ENCODE results near the gene MRRF. TPM values are rescaled to one million over a fixed set of nuclear protein-coding genes. Genes with fewer than 3 reads are reported as not detected.

MRRF gene
- total RNA-seq, 2 donors from 2014 or later: 44.9 to 65.7 TPM

DNA sequence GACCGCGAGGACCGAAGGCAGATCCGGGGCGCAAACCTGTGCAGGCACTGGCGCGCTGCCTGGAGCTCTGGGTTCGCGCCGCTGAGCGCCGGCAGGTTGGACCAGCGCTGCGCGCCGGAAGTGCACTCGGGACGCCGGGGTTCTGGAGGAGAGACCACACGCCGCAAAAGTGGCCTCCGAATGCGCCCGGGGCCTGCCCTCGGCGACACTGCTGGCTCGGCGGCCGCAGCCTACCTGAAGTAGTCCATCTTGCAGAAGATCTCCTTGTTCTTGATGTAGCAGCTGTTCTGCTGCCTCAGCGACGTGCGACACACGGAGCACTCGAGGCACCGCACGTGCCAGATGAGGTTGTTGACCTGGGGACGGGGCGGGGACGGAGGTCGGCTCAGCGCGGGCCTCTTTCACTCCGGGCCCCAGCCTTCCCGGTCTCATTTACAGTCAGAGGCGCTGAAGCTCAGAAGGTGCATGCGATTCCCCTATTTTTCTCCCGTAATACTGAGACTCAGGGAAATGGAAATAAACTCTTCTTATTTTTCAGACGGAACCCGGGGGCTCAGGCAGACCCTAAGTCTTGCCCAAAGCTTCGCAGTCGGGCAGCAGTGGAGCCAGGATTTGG, 38.4 kb upstream of the MRRF start:
- DNase-seq (ENCODE audit: low spot score in 2 of 2) (peak in 1 of 2 donors; percentile 14), ATAC-seq (no peak)
- no peaks in the 10 kb centered on the region for H3K9me3 Mint-ChIP-seq
- no peaks in the 10 kb centered on the region for H3K36me3 Mint-ChIP-seq
- H3K27ac Mint-ChIP-seq: no peak overlapping the region

DNA sequence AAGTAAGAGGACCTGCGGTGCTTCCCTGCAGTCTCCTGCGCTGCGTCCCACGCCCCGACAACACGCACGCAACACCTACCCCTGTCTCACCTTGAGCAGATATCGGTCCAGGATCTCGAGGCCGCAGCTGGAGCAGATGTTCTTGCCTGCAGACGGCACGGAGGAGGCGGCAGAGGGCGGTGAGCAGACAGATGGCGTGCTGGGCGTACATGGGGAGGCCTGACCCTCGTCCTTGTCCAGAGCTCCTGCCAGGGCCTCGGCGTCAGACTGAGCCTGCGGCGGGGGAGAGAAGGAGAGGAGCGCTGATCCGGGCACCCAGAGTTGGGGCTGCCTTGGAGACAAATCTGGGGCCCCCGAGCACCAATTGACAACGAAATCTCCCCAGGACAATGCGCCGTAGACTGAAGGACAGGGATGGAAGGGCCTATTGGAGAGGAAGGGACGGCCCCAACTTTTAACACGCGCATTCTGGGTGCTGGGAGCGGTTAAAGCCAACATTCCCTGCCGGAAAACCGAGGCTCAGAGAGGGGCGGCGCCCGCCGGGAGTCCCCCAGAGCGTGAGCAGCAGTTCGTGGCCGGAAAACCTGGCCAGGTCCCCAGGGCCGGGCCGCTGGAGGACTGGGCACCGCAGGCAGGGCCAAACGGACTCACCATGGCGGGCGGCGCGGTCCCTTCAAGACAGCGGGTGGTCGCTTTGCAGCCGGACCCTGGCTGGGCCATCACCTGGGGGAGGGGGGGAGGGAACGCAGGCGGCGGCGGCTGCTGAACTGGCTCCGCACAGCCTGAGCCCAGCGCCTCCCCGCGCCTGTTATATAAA, 37.7 kb upstream of the MRRF start:
- H3K9me3 Mint-ChIP-seq: no peaks in the 10 kb centered on the region
- DNase-seq (ENCODE audit: low spot score in 2 of 2) (peak in 1 of 2 donors; percentile 47), ATAC-seq (no peak)
- no peak overlapping the region for H3K27ac Mint-ChIP-seq
- H3K36me3 Mint-ChIP-seq: no peaks in the 10 kb centered on the region

DNA sequence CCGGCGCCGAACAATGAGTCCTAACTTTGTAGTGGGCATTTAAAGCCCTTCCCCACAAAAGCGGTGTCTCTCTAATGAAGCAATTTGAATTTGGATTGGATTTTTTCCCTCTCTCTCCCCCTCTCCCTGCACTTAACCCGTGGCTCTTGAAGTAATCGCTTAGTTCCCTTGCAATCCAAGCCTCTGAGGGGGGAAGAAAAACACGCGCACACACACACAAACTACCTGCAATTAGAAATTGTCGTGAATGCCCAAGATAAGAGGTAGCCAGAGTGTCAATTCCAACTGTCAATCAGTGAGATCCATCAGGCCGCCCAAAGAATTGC, 37.1 kb upstream of the MRRF start:
- no peaks in the 10 kb centered on the region for H3K36me3 Mint-ChIP-seq
- no peak for DNase-seq (ENCODE audit: low spot score in 2 of 2)
- no peak overlapping the region for H3K27ac Mint-ChIP-seq
- no peaks in the 10 kb centered on the region for H3K9me3 Mint-ChIP-seq
- ATAC-seq: no peak

DNA sequence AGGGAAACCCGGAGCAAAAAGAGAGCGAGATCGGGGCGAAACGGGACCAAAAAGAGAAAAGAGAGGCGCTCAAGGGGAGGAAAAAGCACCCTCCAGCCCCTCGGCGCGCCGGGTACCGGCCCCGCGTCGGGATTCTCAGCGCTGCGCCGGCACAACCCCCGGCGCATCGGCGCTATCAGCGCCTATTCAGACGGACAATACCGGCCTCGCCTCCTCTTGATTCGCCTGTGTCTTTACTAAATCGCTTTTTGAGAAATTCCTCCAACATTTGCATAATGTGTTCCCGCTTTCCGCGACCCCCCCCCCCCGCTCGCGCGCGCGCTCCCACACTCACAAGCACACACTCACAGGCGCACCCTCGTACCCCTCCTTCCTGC, 36.5 kb upstream of the MRRF start:
- no peak overlapping the region for H3K27ac Mint-ChIP-seq
- DNase-seq (ENCODE audit: low spot score in 2 of 2): peak in 1 of 2 donors; percentile 31
- peak in 1 of 2 donors; percentile 27 for ATAC-seq

DNA sequence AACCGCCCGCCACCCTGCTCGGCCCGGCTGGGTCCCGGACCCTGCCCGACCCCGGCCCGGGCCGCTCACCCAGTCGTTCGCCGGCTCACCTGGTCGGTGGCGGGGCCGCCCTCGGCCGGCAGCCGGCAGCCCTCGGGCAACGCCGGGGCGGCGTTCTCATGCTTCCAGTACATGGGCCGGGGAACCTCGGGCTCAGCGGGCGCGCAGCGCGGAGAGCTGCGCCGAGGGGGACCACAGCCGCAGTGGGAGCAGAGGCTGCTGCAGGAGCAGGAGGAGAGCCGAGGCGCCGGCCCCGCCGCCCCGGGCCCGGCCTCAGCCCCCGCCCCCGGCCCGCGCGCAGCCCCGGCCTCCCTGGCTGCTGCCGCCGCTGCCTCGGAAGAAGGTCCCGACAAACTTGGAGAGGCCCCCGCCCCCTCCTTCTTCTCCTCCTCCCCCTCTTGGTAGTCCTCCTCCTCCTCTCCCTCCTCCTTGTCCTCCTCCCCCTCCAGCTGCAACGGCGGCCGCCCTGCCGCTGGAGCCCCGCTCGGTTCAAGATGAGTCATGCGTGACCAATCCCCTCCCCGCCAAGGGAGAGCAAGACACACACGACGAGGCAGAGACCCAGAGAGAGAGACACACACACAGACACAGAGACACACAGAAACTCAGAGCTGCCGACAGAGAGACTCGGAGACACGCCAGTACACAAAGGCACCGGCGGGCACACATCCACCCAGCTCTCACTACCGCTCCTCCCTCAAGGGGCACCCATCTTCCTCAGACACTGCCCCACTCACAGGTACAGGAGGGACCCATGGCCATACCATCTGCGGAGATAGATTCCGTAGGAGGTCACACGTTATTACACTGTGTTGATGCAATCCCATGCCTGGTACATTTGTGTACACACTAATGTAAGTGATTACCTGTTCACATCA, 35.9 kb upstream of the MRRF start, which contains the start of gene LHX6:
LHX6 (minus strand) TSS at position 390 of the 917 bp plus-strand sequence; CDS start at position 173, 217 bp downstream.
- Mint-ChIP-seq H3K36me3 (no peaks in the 10 kb centered on the region), H3K9me3 (no peaks in the 10 kb centered on the region), H3K27ac (no peak within 1 kb of the TSS)
- peak in 1 of 2 donors; percentile 45 for ATAC-seq
- DNase-seq (ENCODE audit: low spot score in 2 of 2): peak in 1 of 2 donors; percentile 46

More for the DNA sequence above, 36.5 kb upstream of the MRRF start:
- H3K9me3 Mint-ChIP-seq: no peaks in the 10 kb centered on the region
- no peaks in the 10 kb centered on the region for H3K36me3 Mint-ChIP-seq

DNA sequence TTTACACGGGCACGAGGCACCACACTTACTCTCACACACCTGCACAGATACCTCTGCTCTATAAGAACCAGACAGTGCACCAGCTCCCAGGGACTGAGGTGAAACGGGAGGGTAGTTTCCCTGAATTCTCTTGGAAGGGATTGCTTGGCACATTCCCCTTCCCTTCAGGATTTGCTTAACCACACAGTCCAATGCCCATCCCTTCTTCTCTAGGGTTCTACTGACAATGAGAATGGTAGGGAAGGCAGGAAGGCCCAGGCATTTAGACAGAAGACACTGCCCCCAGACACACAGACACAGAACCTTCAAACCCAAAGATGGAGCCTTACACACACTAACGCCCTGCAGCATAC, 35.2 kb upstream of the MRRF start:
- ATAC-seq (no peak), DNase-seq (ENCODE audit: low spot score in 2 of 2) (no peak)
- H3K36me3 Mint-ChIP-seq: no peaks in the 10 kb centered on the region
- H3K9me3 Mint-ChIP-seq: no peaks in the 10 kb centered on the region
- H3K27ac Mint-ChIP-seq: no peak overlapping the region

DNA sequence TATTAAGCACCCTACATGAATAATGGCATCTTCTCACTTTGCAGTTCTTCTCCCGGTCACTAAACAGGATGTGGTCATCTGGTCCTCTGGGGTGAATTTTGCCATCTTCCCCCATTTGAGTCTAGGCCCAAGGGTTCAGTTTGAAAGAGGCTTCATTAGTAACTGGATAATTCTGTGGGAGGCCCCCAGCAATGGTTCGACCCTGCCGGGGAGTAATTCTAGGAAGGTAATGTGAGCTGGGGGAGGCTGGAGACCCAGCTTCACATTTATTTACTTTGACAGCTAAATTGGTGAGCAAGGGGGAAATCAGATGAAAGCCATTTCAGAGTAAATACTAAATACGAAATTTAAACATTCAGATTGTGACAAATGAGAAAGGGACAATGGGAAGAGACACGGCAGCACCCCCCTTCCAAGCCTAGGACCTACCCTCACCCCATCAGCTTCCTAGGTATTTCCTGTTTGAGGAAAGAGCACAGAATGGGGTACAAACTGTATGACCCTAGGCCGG, 31.8 kb upstream of the MRRF start:
- H3K36me3 Mint-ChIP-seq: no peaks in the 10 kb centered on the region
- no peak for ATAC-seq
- H3K9me3 Mint-ChIP-seq: no peaks in the 10 kb centered on the region
- H3K27ac Mint-ChIP-seq: no peak overlapping the region
- no peak for DNase-seq (ENCODE audit: low spot score in 2 of 2)

DNA sequence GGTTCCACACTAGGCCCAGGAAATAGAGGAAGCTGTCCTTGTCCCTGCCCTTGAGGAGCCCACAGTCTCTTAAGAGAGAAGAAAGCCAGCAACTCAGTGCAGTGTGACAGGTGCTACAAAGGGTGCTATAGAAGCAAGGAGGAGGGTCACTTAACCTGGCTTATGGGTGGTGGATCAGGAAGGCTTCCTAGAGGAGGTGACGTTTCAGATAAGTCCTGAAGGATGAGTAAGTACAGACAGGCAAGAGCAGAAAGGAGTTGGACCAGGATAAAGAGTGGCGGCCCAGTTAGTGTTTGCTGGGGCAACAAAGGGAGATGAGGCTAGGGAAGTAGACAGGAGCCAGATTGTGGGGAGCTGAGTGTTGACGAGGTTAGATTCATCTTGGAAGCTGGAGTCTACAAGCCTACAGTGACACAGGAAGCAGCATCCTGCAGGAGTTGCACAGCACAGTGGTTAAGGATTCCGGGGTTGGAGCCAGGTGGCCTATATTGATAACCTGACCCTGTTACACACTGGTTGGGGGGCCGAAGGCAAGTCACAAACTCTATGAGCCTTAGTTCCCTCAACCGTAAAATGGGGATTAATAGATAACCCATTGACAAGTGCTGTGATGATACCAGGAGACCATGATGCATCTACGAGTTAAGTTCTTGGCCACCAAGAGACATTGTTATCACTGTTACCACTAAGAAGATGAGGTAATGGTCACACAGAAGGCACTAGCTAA, 30.5 kb upstream of the MRRF start:
- DNase-seq (ENCODE audit: low spot score in 2 of 2): no peak
- Mint-ChIP-seq H3K36me3 (no peaks in the 10 kb centered on the region), H3K9me3 (no peaks in the 10 kb centered on the region), H3K27ac (no peak overlapping the region)
- ATAC-seq: no peak

DNA sequence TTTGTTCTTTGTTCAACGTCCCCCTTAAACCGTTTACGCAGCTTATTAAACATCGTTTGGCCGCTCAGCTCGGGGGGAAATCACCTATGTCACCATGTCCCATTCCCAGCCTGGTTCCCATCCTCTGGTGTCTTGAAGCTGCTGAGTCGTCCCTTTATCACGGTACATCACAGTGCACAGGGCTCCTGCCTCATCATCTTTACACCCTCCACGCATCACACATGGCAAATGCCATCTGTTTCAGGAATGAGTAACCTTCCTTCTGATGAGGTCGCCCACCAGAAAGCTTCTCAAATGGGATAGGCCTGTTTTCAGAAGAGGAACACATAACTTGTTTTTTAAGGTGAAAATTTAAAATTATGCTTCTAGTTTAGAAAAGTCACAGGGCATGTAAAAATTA, 28.0 kb upstream of the MRRF start:
- H3K9me3 Mint-ChIP-seq: no peaks in the 10 kb centered on the region
- DNase-seq (ENCODE audit: low spot score in 2 of 2): no peak
- H3K36me3 Mint-ChIP-seq: peaks cover 0 to 4% of the 10 kb centered on the region in 2 donors
- no peak for ATAC-seq
- H3K27ac Mint-ChIP-seq: no peak overlapping the region

DNA sequence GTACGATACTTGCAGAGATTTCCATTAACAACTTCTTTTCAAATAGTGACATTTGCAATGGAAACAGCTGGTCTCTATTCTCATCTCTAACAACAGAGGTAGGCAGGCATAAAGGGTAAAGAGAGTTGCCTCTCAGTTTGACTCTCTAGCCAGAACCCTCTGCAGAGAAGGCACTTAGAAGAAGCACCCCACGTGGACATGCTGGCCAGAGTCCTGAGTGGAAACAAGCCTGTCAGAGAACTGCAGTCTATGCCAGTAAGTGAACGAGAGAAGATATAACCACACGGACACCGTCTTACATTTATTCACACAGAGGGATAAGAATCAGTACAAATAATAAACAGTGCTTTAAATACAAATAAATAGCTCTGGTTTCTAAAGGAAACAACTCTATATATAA, 25.0 kb upstream of the MRRF start:
- Mint-ChIP-seq H3K27ac (no peak overlapping the region), H3K9me3 (no peaks in the 10 kb centered on the region), H3K36me3 (peaks cover 4 to 8% of the 10 kb centered on the region in 2 donors)
- ATAC-seq: no peak
- no peak for DNase-seq (ENCODE audit: low spot score in 2 of 2)

DNA sequence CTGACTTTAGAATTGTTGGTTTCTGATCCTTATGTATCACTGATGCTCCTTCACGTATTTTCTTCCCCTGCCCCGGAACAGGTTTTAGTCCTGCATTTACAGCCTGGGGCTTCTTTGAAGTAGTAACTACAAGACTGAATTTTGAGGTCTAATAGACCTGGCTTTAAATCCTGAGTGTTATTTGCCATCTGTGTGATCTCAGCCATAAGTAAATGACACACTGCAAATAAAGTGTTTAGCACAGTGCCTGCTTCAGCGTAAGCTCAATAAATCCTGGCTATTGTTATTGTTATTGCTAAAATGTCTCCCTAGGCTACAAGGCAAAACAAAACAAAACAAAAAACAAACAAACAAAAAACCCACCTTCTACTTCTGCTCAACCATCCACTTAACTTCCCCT, 20.3 kb upstream of the MRRF start:
- DNase-seq (ENCODE audit: low spot score in 2 of 2) (no peak), ATAC-seq (no peak)
- no peak overlapping the region for H3K27ac Mint-ChIP-seq
- peaks cover 4 to 20% of the 10 kb centered on the region in 2 donors for H3K36me3 Mint-ChIP-seq
- no peaks in the 10 kb centered on the region for H3K9me3 Mint-ChIP-seq

DNA sequence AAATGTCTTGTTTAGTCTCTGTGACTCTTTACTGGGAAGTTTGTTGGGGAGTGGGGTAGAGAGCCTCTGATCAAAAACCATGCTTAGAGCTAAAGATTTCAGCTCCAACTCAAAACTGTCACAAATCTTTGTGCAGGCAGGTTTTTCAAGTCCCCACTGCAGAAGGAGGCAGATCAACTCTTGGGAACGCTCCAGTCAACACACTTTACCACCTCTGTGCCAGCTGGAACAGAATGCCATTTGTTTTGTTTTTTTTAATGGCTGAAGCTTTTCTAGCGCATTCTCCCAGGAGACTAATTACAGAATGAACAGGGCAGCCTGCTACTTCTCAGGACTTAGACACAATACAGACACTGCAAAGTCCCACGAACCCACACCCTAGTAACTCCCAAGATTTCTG, 18.0 kb upstream of the MRRF start:
- no peak for DNase-seq (ENCODE audit: low spot score in 2 of 2)
- peaks cover 10 to 22% of the 10 kb centered on the region in 2 donors for H3K36me3 Mint-ChIP-seq
- H3K27ac Mint-ChIP-seq: no peak overlapping the region
- no peaks in the 10 kb centered on the region for H3K9me3 Mint-ChIP-seq
- no peak for ATAC-seq

DNA sequence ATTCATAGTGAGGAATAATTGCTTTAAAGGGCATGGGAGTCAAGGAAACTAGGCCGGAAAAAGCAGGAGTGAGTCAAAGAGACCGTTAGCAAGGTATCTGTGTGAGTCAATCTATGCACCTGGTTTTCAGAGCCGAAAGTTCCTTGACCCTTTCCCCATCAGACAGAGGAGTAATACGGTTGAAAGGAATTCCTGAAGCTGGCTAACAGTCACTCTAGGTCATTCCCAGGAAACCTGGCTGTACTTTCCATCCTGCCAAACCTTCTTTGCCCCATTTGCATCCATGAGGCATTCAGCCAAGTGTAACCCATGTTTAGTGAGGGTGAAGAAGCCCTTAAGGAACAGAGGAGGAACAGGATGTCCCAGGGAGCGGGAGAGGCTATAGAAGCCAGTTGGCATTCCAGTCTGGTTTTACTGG, 16.2 kb upstream of the MRRF start:
- Mint-ChIP-seq H3K9me3 (no peaks in the 10 kb centered on the region), H3K27ac (no peak overlapping the region), H3K36me3 (peaks cover 10 to 18% of the 10 kb centered on the region in 2 donors)
- no peak for ATAC-seq
- DNase-seq (ENCODE audit: low spot score in 2 of 2): no peak

DNA sequence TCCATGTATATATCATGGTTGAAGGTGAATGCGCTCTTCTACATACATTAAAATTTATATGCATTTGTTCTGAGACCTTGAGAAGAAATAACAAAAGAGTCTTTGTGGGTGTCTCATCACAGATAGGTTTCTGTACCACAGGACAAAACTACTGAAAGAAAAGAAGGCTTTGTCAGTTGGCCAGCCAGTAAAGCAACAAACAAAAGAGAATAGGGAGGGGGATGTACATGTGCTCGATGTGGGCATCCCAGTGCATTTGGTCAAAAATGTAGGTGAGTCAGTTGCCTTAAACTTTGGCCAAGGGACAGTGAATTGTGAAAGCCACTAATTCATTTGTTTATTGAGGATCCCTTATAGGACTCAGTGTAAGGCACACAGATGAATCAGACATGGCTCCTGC, 13.3 kb upstream of the MRRF start:
- peak overlapping the region in 1 of 2 donors; percentile 62 for H3K27ac Mint-ChIP-seq
- DNase-seq (ENCODE audit: low spot score in 2 of 2) (no peak), ATAC-seq (no peak)
- no peaks in the 10 kb centered on the region for H3K9me3 Mint-ChIP-seq
- H3K36me3 Mint-ChIP-seq: peaks cover 6 to 18% of the 10 kb centered on the region in 2 donors

DNA sequence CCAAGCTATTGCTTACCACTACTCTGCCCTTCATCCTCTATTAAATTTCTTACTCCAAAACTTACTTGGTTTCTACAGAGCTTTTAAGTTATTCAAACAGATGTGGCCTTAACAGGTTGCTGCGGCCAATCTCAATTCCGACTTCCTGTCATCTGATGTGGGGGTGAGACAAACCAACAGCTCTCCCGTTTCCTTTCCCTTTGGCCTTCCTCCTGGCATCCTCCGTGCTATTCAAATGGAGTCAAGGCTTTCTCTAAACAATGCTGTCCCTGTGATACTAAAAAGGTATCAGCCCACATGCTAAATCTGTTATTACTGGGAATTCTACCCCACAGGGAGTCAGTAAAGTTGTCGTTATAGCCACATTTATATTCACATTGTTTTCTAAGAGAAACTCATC, 11.9 kb upstream of the MRRF start:
- H3K9me3 Mint-ChIP-seq: no peaks in the 10 kb centered on the region
- ATAC-seq (no peak), DNase-seq (ENCODE audit: low spot score in 2 of 2) (no peak)
- H3K36me3 Mint-ChIP-seq: peaks cover 6% of the 10 kb centered on the region in 2 donors
- H3K27ac Mint-ChIP-seq: peak overlapping the region in 1 of 2 donors; percentile 52

DNA sequence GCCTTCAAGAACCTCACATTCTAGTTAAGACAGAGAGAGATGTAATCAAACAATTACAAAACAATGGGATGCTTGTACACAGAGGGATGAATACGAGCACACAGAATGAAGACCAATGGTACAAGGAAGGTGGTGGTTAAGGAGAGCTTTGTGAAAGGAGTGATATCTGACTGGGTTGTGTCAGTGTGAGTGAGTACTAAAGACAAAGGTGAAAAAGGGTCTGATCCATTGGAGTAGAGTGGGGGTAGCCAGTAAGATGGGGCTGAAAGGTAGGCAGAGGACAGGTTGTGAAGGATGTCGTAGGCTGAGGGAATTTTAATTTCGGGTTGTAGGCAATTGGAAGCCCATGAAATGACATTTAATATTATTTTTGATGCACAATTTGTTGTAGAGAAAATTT, 9.9 kb upstream of the MRRF start:
- H3K36me3 Mint-ChIP-seq: peaks cover 6% of the 10 kb centered on the region in 2 donors
- H3K9me3 Mint-ChIP-seq: no peaks in the 10 kb centered on the region
- DNase-seq (ENCODE audit: low spot score in 2 of 2) (no peak), ATAC-seq (no peak)
- H3K27ac Mint-ChIP-seq: no peak overlapping the region
